Thyroid gland (tissue), 4 donors: ENCODE measurements around the gene SLC25A21. TPM values are rescaled to one million over a fixed set of nuclear protein-coding genes. Genes with fewer than 3 reads are reported as not detected.
"Not testable (repeated sequence)": the region's sequence is repeated elsewhere in the genome, so short reads cannot be mapped to it uniquely, and the experiment has no call there.

ENCODE experiments used
- DNase-seq, 2 donors: peaks; one replicate each; pipeline ENCODE4 v3.0.0-alpha.2; 2019
- H3K27ac ChIP-seq, 3 donors: fragments of 200-600 bp; sonication (generic); 1 replicate in 2 of 3; 2 replicates in 1 of 3; pipeline ENCODE4 v1.5.1; 2016 to 2019; ENCODE audit warnings: mild to moderate bottlenecking in 1 of 3, moderate library complexity in 1 of 3
- H3K27me3 ChIP-seq: fragments of 200-600 bp; sonication (generic); one replicate; pipeline ENCODE4 v1.5.1; 2019
- H3K36me3 ChIP-seq, 2 donors: fragments of 200-600 bp; sonication (generic); one replicate each; pipeline ENCODE4 v1.5.1; 2016 to 2019
- H3K4me1 ChIP-seq, 2 donors: fragments of 200-600 bp; sonication (generic); one replicate each; pipeline ENCODE4 v1.5.1; 2017 to 2019
- H3K4me3 ChIP-seq, 3 donors: fragments of 200-600 bp; sonication (generic); replicated peaks in 1 of 3; 1 replicate in 2 of 3; 2 replicates in 1 of 3; pipeline ENCODE4 v1.5.1; 2016; ENCODE audit warnings: mild to moderate bottlenecking in 1 of 3
- H3K9me3 ChIP-seq: fragments of 200-600 bp; sonication (generic); one replicate; pipeline ENCODE4 v1.5.1; 2017
- CTCF ChIP-seq, 6 experiments: fragments of 200-600 bp in 3 of 6; fragments of 450-650 bp in 3 of 6; sonication (generic) in 3 of 6; IDR thresholded peaks; one replicate each; pipeline ENCODE4 v1.5.1; 2016 to 2019; ENCODE audit warnings: antibody characterized with exemption in 6 of 6, mild to moderate bottlenecking in 2 of 6, inconsistent platforms in 1 of 6, moderate library complexity in 1 of 6
- POLR2A ChIP-seq, 2 donors: fragments of 450-650 bp; IDR thresholded peaks; one replicate each; pipeline ENCODE4 v1.6.1; 2017; ENCODE audit warnings: antibody characterized with exemption in 2 of 2, mild to moderate bottlenecking in 2 of 2, moderate library complexity in 1 of 2
- WGBS, 2 donors: methylation state at CpG; one replicate each; pipeline ENCODE4 v1.1.5; 2017; 5-methylcytosine and 5-hydroxymethylcytosine counted together
- intact Hi-C: fragments of 100-400 bp; cut with DNase I; formaldehyde crosslinking; loops from one replicate; pipeline ENCODE4 v1.15.1; 2023
- total RNA-seq, 4 donors: library from RNA; depleted of rRNA; stranded (reverse); fragments of >200 nt; gene quantifications; one replicate each; pipeline ENCODE4 v1.2.3, GENCODE V29; 2016

The SLC25A21 gene
- total RNA-seq, 4 donors from 2014 or later, result 0.29 to 1.4 (median 0.60) TPM

- Histone ChIP-seq H3K36me3 (no peaks in the 10 kb centered on the region), H3K4me3 (no peak overlapping the region), H3K27ac (no peak overlapping the region), H3K4me1 (no peaks in the 10 kb centered on the region), H3K27me3 (no peaks in the 10 kb centered on the region), H3K9me3 (no peaks in the 10 kb centered on the region)
- DNase-seq, result no peak
- intact Hi-C loops, result no loop called here
- no peak for TF ChIP-seq POLR2A (IDR thresholded peaks at IDR 0.05)
- TF ChIP-seq CTCF (IDR thresholded peaks at IDR 0.05), result no peak
- WGBS, 2 donors, result 89 to 91% methylated on average over 6 of the region's 6 CpGs
Observed at GRCh38 chr14:37181441-37181840, 9.0 kb upstream of the SLC25A21 start.

GRCh38 chr14:37180886-37181285 lies 8.5 kb upstream of the SLC25A21 start:
- DNase-seq, H3K9me3 ChIP-seq, H3K4me1 ChIP-seq, H3K4me3 ChIP-seq, H3K27me3 ChIP-seq, H3K36me3 ChIP-seq, H3K27ac ChIP-seq, intact Hi-C loops: not testable (repeated sequence)
- WGBS, 2 donors, result 91 to 97% methylated on average over 7 of the region's 7 CpGs

GRCh38 chr14:37179896-37180502 lies 7.6 kb upstream of the SLC25A21 start:
- Histone ChIP-seq H3K4me3 (no peak overlapping the region), H3K36me3 (no peaks in the 10 kb centered on the region), H3K4me1 (no peaks in the 10 kb centered on the region), H3K27me3 (no peaks in the 10 kb centered on the region), H3K27ac (no peak overlapping the region), H3K9me3 (no peaks in the 10 kb centered on the region)
- intact Hi-C loops, result no loop called here
- DNase-seq, result no peak
- no peak for TF ChIP-seq CTCF (IDR thresholded peaks at IDR 0.05)
- no peak for TF ChIP-seq POLR2A (IDR thresholded peaks at IDR 0.05)
- WGBS, 2 donors, result 89 to 93% methylated on average over 4 of the region's 4 CpGs

- intact Hi-C loops, result no loop called here
Observed at GRCh38 chr14:37172936-37173614, 669 bp upstream of the SLC25A21 start.

GRCh38 chr14:37171678-37172023 lies 755 bp downstream of the SLC25A21 start:
- Histone ChIP-seq H3K27me3 (no peaks in the 10 kb centered on the region), H3K4me1 (peaks cover 0 to 8% of the 10 kb centered on the region in 2 donors), H3K27ac (peak overlapping the region; percentile 82 to 94 (median 93)), H3K36me3 (no peaks in the 10 kb centered on the region), H3K9me3 (no peaks in the 10 kb centered on the region), H3K4me3 (peak overlapping the region in 1 of 3 donors; percentile 87)
- 3% methylated on average over 6 of the region's 6 CpGs for WGBS, 2 donors
- intact Hi-C loops, result no loop called here
- TF ChIP-seq POLR2A (IDR thresholded peaks at IDR 0.05) (no peak), CTCF (IDR thresholded peaks at IDR 0.05) (no peak)
- no peak for DNase-seq

More at GRCh38 chr14:37172936-37173614, 669 bp upstream of the SLC25A21 start:
- H3K27ac ChIP-seq, result peak overlapping the region in 1 of 3 donors; percentile 82
- DNase-seq, result no peak
- WGBS, 2 donors, result 56 to 68% methylated on average over 5 of the region's 5 CpGs
- peak overlapping the region in 2 of 3 donors; percentile 79 to 87 for H3K4me3 ChIP-seq
- TF ChIP-seq POLR2A (IDR thresholded peaks at IDR 0.05) (no peak), CTCF (IDR thresholded peaks at IDR 0.05) (no peak)
- H3K36me3 ChIP-seq, result no peaks in the 10 kb centered on the region
- H3K9me3 ChIP-seq, result no peaks in the 10 kb centered on the region
- no peaks in the 10 kb centered on the region for H3K27me3 ChIP-seq
- peaks cover 0 to 8% of the 10 kb centered on the region in 2 donors for H3K4me1 ChIP-seq
